DOHH2 (cell line): Measurements from ENCODE around the gene MB21D2.

Experiments used
- CTCF ChIP-seq: fragments of 200-600 bp; sonication (generic); IDR thresholded peaks from one replicate; pipeline ENCODE4 v1.5.1; 2014; ENCODE audit warnings: antibody characterized with exemption, mild to moderate bottlenecking, low read depth, low read length; ENCODE audit not compliant: poor library complexity, severe bottlenecking
- EZH2phosphoT487 ChIP-seq: fragments of 200-600 bp; sonication (generic); IDR thresholded peaks from 2 replicates; pipeline ENCODE4 v1.6.1; 2017; ENCODE audit warnings: borderline replicate concordance, mild to moderate bottlenecking, antibody characterized with exemption, low read length, moderate library complexity, mixed read lengths

DNA sequence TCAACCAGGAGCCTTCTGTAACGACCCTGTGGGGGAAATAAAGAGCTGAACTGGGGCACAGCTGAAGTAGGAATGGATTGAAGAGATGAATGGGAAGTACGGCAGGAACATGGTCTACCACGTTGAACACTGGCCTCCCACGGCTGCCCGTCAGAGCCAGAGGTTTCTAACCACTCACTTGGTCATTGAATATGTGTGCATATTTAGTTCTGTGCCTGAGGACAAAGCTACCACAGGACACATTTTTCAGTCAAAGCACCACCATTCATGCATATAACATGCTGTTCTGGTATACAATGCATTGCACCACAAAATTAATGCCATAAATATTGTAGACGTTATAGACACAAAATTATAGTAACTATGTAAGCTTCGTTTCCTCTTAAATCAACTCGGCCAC is 75.5 kb downstream of the MB21D2 start:
- TF ChIP-seq CTCF: no peak
- TF ChIP-seq EZH2phosphoT487: no peak
